ENCODE results near the gene ICE2.
"Not testable (repeated sequence)": the region's sequence is repeated elsewhere in the genome, so short reads cannot be mapped to it uniquely, and the experiment has no call there.

Gene ICE2

GRCh38 chr15:60405399-60405798 lies 73.5 kb downstream of the ICE2 start:
- DNase-seq = no peak

- not testable (repeated sequence) for DNase-seq
Observed at GRCh38 chr15:60404351-60404750, 74.6 kb downstream of the ICE2 start.

GRCh38 chr15:60400944-60401343 lies 78.0 kb downstream of the ICE2 start:
- no peak for DNase-seq

GRCh38 chr15:60399931-60400330 lies 79.0 kb downstream of the ICE2 start:
- DNase-seq = no peak

GRCh38 chr15:60399246-60399915 lies 79.6 kb downstream of the ICE2 start:
- no peak for DNase-seq

- DNase-seq = peak; percentile 87
Observed at GRCh38 chr15:60397772-60398445, 81.0 kb downstream of the ICE2 start, which contains the start of gene ANXA2. Gene ANXA2, minus strand, starts transcription at chr15:60397986. Its CDS starts 11,911 bp downstream, at chr15:60386075.

GRCh38 chr15:60396958-60397771 lies 81.8 kb downstream of the ICE2 start:
- peak; percentile 78 for DNase-seq

GRCh38 chr15:60396560-60396957 lies 82.4 kb downstream of the ICE2 start:
- DNase-seq = no peak

- no peak for DNase-seq
Observed at GRCh38 chr15:60396100-60396499, 82.8 kb downstream of the ICE2 start.

- DNase-seq = no peak
Observed at GRCh38 chr15:60395276-60396011, 83.5 kb downstream of the ICE2 start.

GRCh38 chr15:60394689-60395097 lies 84.2 kb downstream of the ICE2 start:
- no peak for DNase-seq

GRCh38 chr15:60392986-60393790 lies 85.8 kb downstream of the ICE2 start:
- no peak for DNase-seq

- no peak for DNase-seq
Observed at GRCh38 chr15:60392601-60392985, 86.3 kb downstream of the ICE2 start.

GRCh38 chr15:60391722-60392315 lies 87.1 kb downstream of the ICE2 start:
- DNase-seq = no peak

GRCh38 chr15:60390871-60391501 lies 88.0 kb downstream of the ICE2 start:
- DNase-seq = no peak

- DNase-seq = no peak
Observed at GRCh38 chr15:60390231-60390630, 88.7 kb downstream of the ICE2 start.

- no peak for DNase-seq
Observed at GRCh38 chr15:60389261-60390077, 89.5 kb downstream of the ICE2 start.

GRCh38 chr15:60387321-60387720 lies 91.6 kb downstream of the ICE2 start:
- no peak for DNase-seq

- DNase-seq = no peak
Observed at GRCh38 chr15:60386615-60387014, 92.3 kb downstream of the ICE2 start.
